Mammary epithelial cell (primary cell): ENCODE results near the gene ZNF584.

Experiments
- EZH2 ChIP-seq: IDR thresholded peaks from 2 replicates; pipeline ENCODE4 v1.6.1; 2012; ENCODE audit warnings: low read length, inconsistent platforms, borderline replicate concordance
- TF ChIP-seq, protein P1 (sequence below), 2 donors: IDR thresholded peaks in 1 of 2; conservative IDR thresholded peaks in 1 of 2; 2 replicates each; pipeline ENCODE4 v1.5.1; 2011 to 2012; ENCODE audit warnings: inconsistent platforms in 2 of 2, low read length in 2 of 2, mild to moderate bottlenecking in 2 of 2, control low read depth in 1 of 2, low read depth in 1 of 2; ENCODE audit not compliant: insufficient read depth in 1 of 2; ENCODE audit errors: extremely low read depth in 1 of 2

DNA sequence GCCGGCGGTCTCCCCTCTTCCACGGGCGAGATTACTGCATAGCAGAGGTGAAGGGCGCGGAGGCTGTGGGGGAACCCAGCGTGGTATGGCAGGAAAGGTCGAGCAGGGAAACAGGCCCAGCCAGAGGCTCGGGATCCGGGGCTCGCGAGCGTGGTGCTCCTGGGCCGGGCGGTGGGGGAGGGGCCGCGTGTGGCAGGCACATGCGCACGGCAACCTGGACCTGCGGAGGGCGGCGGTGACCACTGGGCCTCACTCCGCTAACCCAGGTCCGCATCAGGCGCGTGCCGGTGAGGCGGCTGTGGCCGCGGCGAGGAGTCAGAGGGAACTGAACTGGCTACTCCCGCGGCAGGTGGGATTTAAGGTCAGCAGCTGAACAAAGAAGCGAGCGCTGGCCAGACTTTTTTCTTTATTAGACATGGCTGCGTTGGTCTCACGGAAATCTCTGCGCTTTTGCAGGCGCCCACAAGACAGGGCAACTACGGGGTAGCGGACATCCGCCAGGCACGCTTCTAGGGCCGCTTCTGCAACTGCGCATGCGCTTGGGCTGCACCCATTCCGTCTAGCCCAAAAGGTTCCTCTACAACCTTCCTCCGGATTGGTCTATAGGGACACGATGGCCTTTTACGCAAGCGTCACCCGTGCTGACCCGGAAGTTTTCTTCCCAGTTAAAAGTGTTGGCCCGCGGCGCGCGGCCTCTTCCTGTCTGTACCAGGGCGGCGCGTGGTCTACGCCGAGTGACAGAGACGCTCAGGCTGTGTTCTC lies 21.7 kb upstream of the ZNF584 start, which contains the start of gene RPS5:
- TF ChIP-seq, protein P1, sequence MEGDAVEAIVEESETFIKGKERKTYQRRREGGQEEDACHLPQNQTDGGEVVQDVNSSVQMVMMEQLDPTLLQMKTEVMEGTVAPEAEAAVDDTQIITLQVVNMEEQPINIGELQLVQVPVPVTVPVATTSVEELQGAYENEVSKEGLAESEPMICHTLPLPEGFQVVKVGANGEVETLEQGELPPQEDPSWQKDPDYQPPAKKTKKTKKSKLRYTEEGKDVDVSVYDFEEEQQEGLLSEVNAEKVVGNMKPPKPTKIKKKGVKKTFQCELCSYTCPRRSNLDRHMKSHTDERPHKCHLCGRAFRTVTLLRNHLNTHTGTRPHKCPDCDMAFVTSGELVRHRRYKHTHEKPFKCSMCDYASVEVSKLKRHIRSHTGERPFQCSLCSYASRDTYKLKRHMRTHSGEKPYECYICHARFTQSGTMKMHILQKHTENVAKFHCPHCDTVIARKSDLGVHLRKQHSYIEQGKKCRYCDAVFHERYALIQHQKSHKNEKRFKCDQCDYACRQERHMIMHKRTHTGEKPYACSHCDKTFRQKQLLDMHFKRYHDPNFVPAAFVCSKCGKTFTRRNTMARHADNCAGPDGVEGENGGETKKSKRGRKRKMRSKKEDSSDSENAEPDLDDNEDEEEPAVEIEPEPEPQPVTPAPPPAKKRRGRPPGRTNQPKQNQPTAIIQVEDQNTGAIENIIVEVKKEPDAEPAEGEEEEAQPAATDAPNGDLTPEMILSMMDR (conservative IDR thresholded peaks at IDR 0.05 in 1 of 2, IDR thresholded peaks at IDR 0.05 in 1 of 2; ENCODE audit: extremely low read depth in 1 of 2, insufficient read depth in 1 of 2, low read depth in 1 of 2, low read length in 2 of 2), result no peak
- TF ChIP-seq EZH2, result no peak
